Measurements from ENCODE around the gene CFAP251. TPM values are rescaled to one million over a fixed set of nuclear protein-coding genes. Genes with fewer than 3 reads are reported as not detected.

CFAP251 gene
- total and polyA plus RNA-seq, 2 donors (not counting 3 experiments of a cell fraction or from before 2014, with no cell fraction given): 3.3 to 4.0 TPM

GRCh38 chr12:121872546-121873215, 45.7 kb upstream of the CFAP251 start:
- no peak overlapping the region for H3K4me2 ChIP-seq (ENCODE audit: insufficient read depth, low read length)
- no peak for FAIRE-seq

More at GRCh38 chr12:121872546-121873215, 45.7 kb upstream of the CFAP251 start:
- DNase-seq (ENCODE audit: low read depth, low spot score): no peak
- CTCF ChIA-PET: interaction anchor here (0.7 to 1.3 kb wide), 3 partner anchors 9 to 78 kb away, joined by 3 to 4 read pairs (median 4); no protein-coding TSS in a partner anchor
- no peaks in the 10 kb centered on the region for H3K36me3 ChIP-seq (ENCODE audit: control insufficient read depth in 2 of 2, extremely low read depth in 1 of 2, insufficient read depth in 2 of 2, low read length in 2 of 2)
- no TSS peak for BruUV-seq (replicated peaks)
- no peaks in the 10 kb centered on the region for H3K4me1 ChIP-seq (ENCODE audit: control insufficient read depth, extremely low read depth, insufficient read depth, low read length)
- POLR2A ChIA-PET: no interaction called here
- intact Hi-C loops (cut with micrococcal nuclease): no loop called here
- H3K79me2 ChIP-seq (ENCODE audit: control insufficient read depth, insufficient read depth, low read length): no peaks in the 10 kb centered on the region
- no peaks in the 10 kb centered on the region for H3K9me1 ChIP-seq (replicated peaks; ENCODE audit: control insufficient read depth, extremely low read depth, insufficient read depth, low read length)
- H3K9ac ChIP-seq (replicated peaks; ENCODE audit: extremely low read depth, insufficient read depth, low read length): no peak overlapping the region
- dilution Hi-C loops (cut with MboI; ENCODE audit: extremely low pct_ligation_motif_present, low sequenced_read_pairs): no loop called here
- no peak overlapping the region for H2AFZ ChIP-seq (ENCODE audit: low read depth, low read length)
- no peak overlapping the region for H3K27ac ChIP-seq (ENCODE audit: insufficient read depth, low read depth, low read length)
- no peak for TF ChIP-seq POLR2A (IDR thresholded peaks at IDR 0.05; ENCODE audit: low read depth, low read length)
- no peak for TF ChIP-seq CTCF (IDR thresholded peaks at IDR 0.05; ENCODE audit: extremely low read depth in 1 of 2, insufficient read depth in 1 of 2, low read depth in 1 of 2, low read length in 2 of 2)
- TF ChIP-seq, protein P1, sequence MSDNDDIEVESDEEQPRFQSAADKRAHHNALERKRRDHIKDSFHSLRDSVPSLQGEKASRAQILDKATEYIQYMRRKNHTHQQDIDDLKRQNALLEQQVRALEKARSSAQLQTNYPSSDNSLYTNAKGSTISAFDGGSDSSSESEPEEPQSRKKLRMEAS (IDR thresholded peaks at IDR 0.05; ENCODE audit: insufficient read depth, insufficient read length): no peak
- TF ChIP-seq JUN (IDR thresholded peaks at IDR 0.05; ENCODE audit: borderline replicate concordance, insufficient read depth, insufficient read length, low read depth): no peak
- no peak for TF ChIP-seq GATA2 (IDR thresholded peaks at IDR 0.05; ENCODE audit: insufficient read depth, insufficient read length, low read depth, low read length)
- no peak for TF ChIP-seq FOS (IDR thresholded peaks at IDR 0.05; ENCODE audit: borderline replicate concordance, insufficient read depth, low read length)
- TF ChIP-seq POLR2AphosphoS5 (IDR thresholded peaks at IDR 0.05; ENCODE audit: insufficient read depth, low read depth, low read length): no peak
- no peak for TF ChIP-seq MYC (IDR thresholded peaks at IDR 0.05; ENCODE audit: low read depth, low read length)
- H3K9me3 ChIP-seq (replicated peaks; ENCODE audit: control insufficient read depth, insufficient read depth, low read length): no peaks in the 10 kb centered on the region
- H4K20me1 ChIP-seq (replicated peaks; ENCODE audit: control insufficient read depth, extremely low read depth, insufficient read depth, low read length): no peaks in the 10 kb centered on the region
- H3K27me3 ChIP-seq (ENCODE audit: control insufficient read depth in 2 of 2, insufficient read depth in 2 of 2, low read length in 2 of 2): no peaks in the 10 kb centered on the region
- no peak overlapping the region for H3K4me3 ChIP-seq (replicated peaks in 1 of 3; ENCODE audit: insufficient read depth in 1 of 3, low read depth in 1 of 3, low read length in 3 of 3)
